GM13977 (cell line): ENCODE data around the gene DMAP1.

Experiments used
- DNase-seq: peaks from one replicate; pipeline ENCODE4 v3.0.0; 2012; ENCODE audit warnings: low spot score
- CTCF ChIP-seq: IDR thresholded peaks from 2 replicates; pipeline ENCODE4 v1.5.1; 2012; ENCODE audit warnings: mild to moderate bottlenecking, control low read depth; ENCODE audit not compliant: insufficient read depth; ENCODE audit errors: extremely low read depth, missing control alignments
- in situ Hi-C: fragments of 300-500 bp; cut with MboI; formaldehyde crosslinking; loops from one replicate; pipeline ENCODE4 v1.12.0; 2022; ENCODE audit warnings: low sequenced_read_pairs, low pct_unique_long_range_greater_than_20kb, mixed read lengths, inconsistent platforms; ENCODE audit not compliant: unreplicated experiment

Gene DMAP1

DNA sequence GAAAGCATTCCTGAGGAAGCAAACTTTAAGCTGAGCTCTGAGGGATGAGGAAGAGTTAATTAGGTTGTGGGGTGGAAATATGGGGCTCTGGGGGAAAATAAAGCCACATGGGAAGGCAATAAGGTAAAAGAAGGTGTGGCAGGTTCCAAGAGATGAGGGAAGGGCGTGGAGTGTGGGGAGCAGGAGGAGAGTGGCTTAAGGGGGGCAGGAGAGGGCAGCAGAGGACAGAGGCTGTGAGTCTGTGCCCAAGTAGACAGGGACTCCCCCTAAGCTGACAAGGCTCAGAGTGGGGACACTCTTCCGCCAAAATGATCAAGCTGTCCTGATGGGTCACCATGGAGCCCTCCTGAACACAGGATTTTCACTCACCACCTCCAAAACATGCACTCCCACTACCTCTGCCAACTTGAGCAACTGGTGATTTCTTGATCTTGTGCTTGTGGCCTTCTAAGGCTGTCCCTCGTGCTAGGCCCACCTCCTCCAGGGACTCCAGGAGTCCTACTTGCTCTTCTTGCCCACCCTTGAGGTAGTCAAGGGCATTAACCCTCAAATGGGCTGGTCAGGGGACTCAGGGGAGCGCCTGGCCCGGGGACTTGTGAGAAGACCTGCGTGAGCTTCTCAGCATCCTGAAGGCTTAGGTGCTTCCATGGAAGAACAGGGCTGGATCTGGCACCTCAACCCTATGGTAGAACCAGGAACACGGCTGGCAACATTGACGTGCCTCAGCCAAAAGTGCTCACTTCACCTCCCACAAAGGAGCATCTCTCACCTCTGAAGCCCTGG, 23.4 kb downstream of the DMAP1 start:
- no peak for TF ChIP-seq CTCF
- in situ Hi-C loops, result no loop called here
- DNase-seq, result no peak

GRCh38 chr1:44237721-44238457, 24.6 kb downstream of the DMAP1 start:
- DNase-seq, result peak; percentile 81
- peak; percentile 76 for TF ChIP-seq CTCF
- in situ Hi-C loops, result no loop called here

DNA sequence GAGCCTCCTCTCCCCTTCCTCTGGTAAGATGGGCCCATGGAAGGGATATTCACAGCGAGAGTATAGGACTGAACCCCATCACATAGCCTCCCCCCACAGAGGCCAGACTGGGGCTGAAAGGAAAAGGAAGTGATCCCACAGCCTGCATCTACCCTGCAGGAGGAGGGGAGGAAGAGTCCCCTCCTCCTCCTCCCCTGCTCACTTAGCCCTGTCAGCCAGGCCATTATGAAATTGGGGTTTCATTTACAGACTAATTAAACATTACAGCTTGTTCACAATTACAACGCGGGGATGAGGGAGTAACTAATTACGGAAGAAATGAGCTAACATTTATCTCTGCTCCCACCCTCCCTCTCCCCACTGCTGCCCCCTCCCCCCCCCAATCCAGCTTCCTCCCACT, 25.4 kb downstream of the DMAP1 start:
- in situ Hi-C loops, result no loop called here
- TF ChIP-seq CTCF, result no peak

DNA sequence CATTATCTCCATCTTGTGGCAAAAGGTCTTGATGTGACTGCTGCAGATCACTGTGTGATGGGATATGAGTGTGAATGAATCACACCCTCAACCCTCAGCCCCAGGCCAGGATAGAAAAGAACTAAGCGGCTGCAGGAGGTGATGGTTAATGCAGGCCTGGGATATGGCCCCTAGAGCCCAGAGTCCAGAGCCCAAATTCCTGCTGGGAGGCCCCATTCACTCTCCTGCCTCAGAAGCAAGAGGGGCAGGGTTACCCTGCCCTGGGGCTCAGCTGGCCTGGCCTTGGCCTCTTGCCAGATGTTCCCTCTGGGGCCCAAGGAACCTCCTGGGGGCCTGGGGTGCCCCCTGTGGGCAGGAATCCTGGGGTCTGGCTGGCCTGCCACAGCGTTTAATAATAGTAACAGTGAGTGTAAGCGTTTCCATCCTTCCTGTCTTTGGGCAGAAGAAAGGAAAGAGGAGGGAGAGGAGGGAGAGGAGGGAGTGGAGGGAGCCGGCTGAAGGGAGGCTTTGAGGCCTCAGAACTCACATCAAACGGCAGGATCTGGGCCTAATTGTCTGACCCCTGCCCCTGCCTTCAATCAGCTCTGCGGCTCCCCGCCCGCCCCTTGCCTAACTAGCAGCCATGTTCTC, 26.2 kb downstream of the DMAP1 start:
- no peak for TF ChIP-seq CTCF
- DNase-seq, result no peak
- in situ Hi-C loops, result no loop called here

More for the DNA sequence above, 25.4 kb downstream of the DMAP1 start:
- DNase-seq, result no peak

DNA sequence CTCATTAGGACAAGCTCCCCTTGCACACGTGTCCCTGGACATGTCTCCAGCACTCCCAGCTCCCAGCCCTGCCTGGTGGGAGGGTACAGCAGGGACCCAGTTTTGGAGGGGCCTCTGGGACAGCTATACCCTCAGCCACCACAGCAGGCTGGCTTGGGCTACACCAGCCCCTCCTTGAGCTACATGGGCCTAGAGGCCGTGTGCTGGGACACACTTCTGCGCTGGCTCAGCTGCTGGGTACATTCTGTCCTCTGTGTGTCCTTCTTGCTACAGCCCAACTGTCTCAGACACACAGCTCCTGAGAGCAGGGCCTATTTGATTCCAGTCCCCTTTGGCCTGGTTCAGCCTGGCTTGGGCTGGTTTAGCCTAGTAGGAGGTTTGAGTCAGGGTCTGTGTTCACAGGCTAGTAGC, 26.7 kb downstream of the DMAP1 start:
- DNase-seq, result no peak
- in situ Hi-C loops, result no loop called here
- TF ChIP-seq CTCF, result no peak

GRCh38 chr1:44240802-44241671, 27.8 kb downstream of the DMAP1 start:
- DNase-seq, result no peak
- in situ Hi-C loops, result no loop called here
- TF ChIP-seq CTCF, result no peak
